Aorta (tissue), 5 donors: ENCODE data around the gene UBA1. TPM values are rescaled to one million over a fixed set of nuclear protein-coding genes. Genes with fewer than 3 reads are reported as not detected.

Source experiments
- ATAC-seq: fragments of 200-7000 bp; cut with Tn5 transposase; one replicate; pipeline ENCODE4 v1.9.1; 2022; ENCODE audit warnings: moderate library complexity; ENCODE audit not compliant: low FRiP score
- DNase-seq, 2 donors: peaks; one replicate each; pipeline ENCODE4 v3.0.0-alpha.2; 2020
- H3K27ac ChIP-seq, 2 donors: one replicate each; pipeline ENCODE4 v1.5.1; 2013; ENCODE audit warnings: low read length in 2 of 2, mild to moderate bottlenecking in 2 of 2, moderate library complexity in 2 of 2, control low read depth in 1 of 2, inconsistent platforms in 1 of 2, low read depth in 1 of 2
- H3K27me3 ChIP-seq, 2 donors: one replicate each; pipeline ENCODE4 v1.6.1; 2013; ENCODE audit warnings: control low read depth in 1 of 2, low read length in 1 of 2, mild to moderate bottlenecking in 1 of 2, moderate library complexity in 1 of 2; ENCODE audit not compliant: insufficient read depth in 2 of 2, control insufficient read depth in 1 of 2
- H3K36me3 ChIP-seq, 2 donors: one replicate each; pipeline ENCODE4 v1.6.1; 2013; ENCODE audit warnings: control low read depth in 1 of 2, low read length in 1 of 2, mild to moderate bottlenecking in 1 of 2; ENCODE audit not compliant: insufficient read depth in 2 of 2, control insufficient read depth in 1 of 2
- H3K4me1 ChIP-seq, 2 donors: one replicate each; pipeline ENCODE4 v1.6.1; 2013; ENCODE audit warnings: low read length in 2 of 2, control low read depth in 1 of 2, mild to moderate bottlenecking in 1 of 2, moderate library complexity in 1 of 2; ENCODE audit not compliant: insufficient read depth in 2 of 2, control insufficient read depth in 1 of 2
- H3K4me3 ChIP-seq, 2 donors: one replicate each; pipeline ENCODE4 v1.5.1; 2013; ENCODE audit warnings: low read length in 2 of 2, control low read depth in 1 of 2, mild to moderate bottlenecking in 1 of 2
- H3K9me3 ChIP-seq: one replicate; pipeline ENCODE4 v1.6.1; 2013; ENCODE audit warnings: mild to moderate bottlenecking, low read length; ENCODE audit not compliant: control insufficient read depth
- WGBS, 2 donors: extraction: QIAGEN DNeasy Blood & Tissue Kit; methylation state at CpG; one replicate each; pipeline ENCODE4 v1.1.7; 2013; 5-methylcytosine and 5-hydroxymethylcytosine counted together
- intact Hi-C, 2 donors: fragments of 100-400 bp; cut with DNase I; formaldehyde crosslinking; loops; one replicate each; pipeline versions ENCODE4 v1.14.2 to v1.15.0; 2022
- polyA plus RNA-seq, 2 donors: library from polyadenylated mRNA; stranded (reverse); fragments of 200-250 nt; gene quantifications; one replicate each; pipeline ENCODE4 v1.2.3, GENCODE V29; 2013
- total RNA-seq, 2 donors: library from RNA; stranded (reverse); fragmentation: NEBNext Ultra II Directional; extraction: Animal tissue kit (Norgen Biotek cat#: 25700); gene quantifications; one replicate each; pipeline ENCODE4 v1.2.1, GENCODE V29; 2021
- donor health status: healthy with polysubstance abuse.
- donor health status: Bipolar disorder and iron deficiency.
- donor health status: DM: no; HTN: no; CAD: no.
- donor health status: DM: no; HTN: no; CAD: no.
- donor health status: DM: yes; HTN: yes; CAD: no.

Gene UBA1
- total and polyA plus RNA-seq, 4 donors = 33.8 to 167 (median 135) TPM

- 1 to 17% methylated on average over 46 of the region's 46 CpGs for WGBS, 2 donors
These were observed 39.2 kb downstream of the UBA1 start, which contains the start of gene USP11 for GRCh38 chrX:47232803-47233332. Gene USP11 (plus strand): TSS chrX:47233009. CDS start chrX:47233044, 35 bp downstream.

DNA sequence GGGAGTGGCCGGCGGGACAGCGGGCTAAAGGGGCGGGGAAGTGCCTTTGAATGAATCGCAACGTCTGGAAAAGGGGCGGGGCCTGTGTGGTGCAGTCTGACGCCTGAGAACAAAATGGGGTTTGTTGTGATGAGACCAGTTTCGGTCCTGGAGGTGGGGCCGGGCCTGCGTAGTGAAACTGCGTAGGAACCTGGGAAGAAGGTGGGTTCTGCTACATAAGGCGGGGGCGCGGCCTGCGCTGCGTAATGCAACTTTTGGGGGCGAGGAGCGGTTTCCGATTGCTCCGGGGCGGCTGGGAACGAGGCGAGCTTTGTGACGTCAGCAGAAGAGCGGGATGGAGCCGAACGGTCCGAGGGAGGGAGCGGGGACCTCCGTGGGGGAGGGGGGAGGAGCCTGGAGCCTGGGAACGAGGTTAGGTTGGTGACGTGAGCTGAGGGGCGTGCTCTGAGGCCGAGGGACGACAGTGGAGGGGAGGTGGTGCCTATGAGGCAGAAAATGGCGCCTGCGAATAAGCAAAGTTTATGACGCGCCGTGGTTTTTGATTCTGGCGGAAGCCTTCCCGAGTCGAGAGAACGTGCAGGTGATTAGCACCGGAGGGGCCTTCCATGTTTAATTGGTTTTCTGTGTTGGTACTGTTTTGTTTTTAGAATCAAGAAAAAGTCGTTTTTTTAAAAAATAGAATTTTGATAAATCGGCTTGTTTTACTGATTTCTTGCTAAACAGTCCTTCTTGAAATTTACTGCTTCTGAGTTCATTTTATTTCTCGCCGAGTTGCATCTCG lies 39.9 kb downstream of the UBA1 start:
- Histone ChIP-seq H3K4me3 (peak overlapping the region; percentile 45 to 82), H3K27ac (peak overlapping the region; percentile 43 to 58), H3K36me3 (no peaks in the 10 kb centered on the region), H3K4me1 (no peaks in the 10 kb centered on the region), H3K27me3 (no peaks in the 10 kb centered on the region), H3K9me3 (no peaks in the 10 kb centered on the region)
- WGBS, 2 donors = 1 to 12% methylated on average over 48 to 51 of the region's 51 CpGs
- DNase-seq (peak; percentile 96 to 97), ATAC-seq (peak; percentile 94)
- intact Hi-C loops = loop anchor here in 1 of 2 donors (1.0 to 5.0 kb wide), 2 partner anchors 15 to 129 kb away; partner anchors contain the start of gene CDK16

More at GRCh38 chrX:47232803-47233332, 39.2 kb downstream of the UBA1 start, which contains the start of gene USP11:
- Histone ChIP-seq H3K9me3 (no peaks in the 10 kb centered on the region), H3K27ac (peak within 1 kb of the TSS; percentile 58 to 99), H3K36me3 (no peaks in the 10 kb centered on the region), H3K4me1 (no peaks in the 10 kb centered on the region), H3K27me3 (no peaks in the 10 kb centered on the region), H3K4me3 (peak within 1 kb of the TSS; percentile 45 to 82)
- no peak for DNase-seq
- intact Hi-C loops = loop anchor here in 1 of 2 donors (1.0 to 5.0 kb wide), 2 partner anchors 15 to 129 kb away; partner anchors contain the start of gene CDK16
- peak; percentile 71 for ATAC-seq

DNA sequence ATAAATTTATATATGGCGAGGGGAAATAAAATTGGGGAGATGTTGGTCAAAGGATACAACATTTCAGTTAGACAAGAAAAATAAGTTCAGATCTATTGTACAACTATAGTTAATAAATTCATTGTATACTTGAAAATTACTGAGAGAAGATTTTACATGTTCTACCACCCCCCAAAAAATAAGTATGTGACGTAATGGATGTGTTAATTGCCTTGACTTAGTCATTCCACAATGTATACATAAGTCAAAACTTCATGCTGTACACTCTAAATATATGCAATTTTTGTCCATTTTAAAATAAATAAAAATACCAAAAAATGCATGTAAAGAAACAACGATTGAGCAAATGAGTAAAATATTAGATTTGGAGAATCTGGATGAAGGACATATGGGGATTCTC lies 41.0 kb downstream of the UBA1 start:
- no peak overlapping the region for H3K27ac ChIP-seq
- 43 to 54% methylated on average over 3 of the region's 3 CpGs for WGBS, 2 donors
- H3K27me3 ChIP-seq = no peaks in the 10 kb centered on the region
- H3K9me3 ChIP-seq = no peaks in the 10 kb centered on the region
- no peak for ATAC-seq
- H3K4me1 ChIP-seq = no peaks in the 10 kb centered on the region
- no peak for DNase-seq
- no peak overlapping the region for H3K4me3 ChIP-seq
- H3K36me3 ChIP-seq = no peaks in the 10 kb centered on the region
- intact Hi-C loops = loop anchor here in 1 of 2 donors (5.0 kb wide), 1 partner anchor 128 kb away; no protein-coding TSS in a partner anchor

GRCh38 chrX:47235691-47236103 lies 42.1 kb downstream of the UBA1 start:
- no peaks in the 10 kb centered on the region for H3K9me3 ChIP-seq
- DNase-seq (no peak), ATAC-seq (no peak)
- no peak overlapping the region for H3K4me3 ChIP-seq
- H3K36me3 ChIP-seq = no peaks in the 10 kb centered on the region
- intact Hi-C loops = no loop called here
- 41 to 71% methylated on average over 4 of the region's 4 CpGs for WGBS, 2 donors
- H3K27me3 ChIP-seq = no peaks in the 10 kb centered on the region
- H3K4me1 ChIP-seq = no peaks in the 10 kb centered on the region
- H3K27ac ChIP-seq = no peak overlapping the region

GRCh38 chrX:47239199-47239598 lies 45.6 kb downstream of the UBA1 start:
- H3K4me1 ChIP-seq = no peaks in the 10 kb centered on the region
- ATAC-seq (no peak), DNase-seq (peak in 1 of 2 donors; percentile 43)
- H3K27me3 ChIP-seq = no peaks in the 10 kb centered on the region
- intact Hi-C loops = no loop called here
- no peak overlapping the region for H3K4me3 ChIP-seq
- WGBS, 2 donors = 83 to 84% methylated on average over 8 of the region's 8 CpGs
- no peaks in the 10 kb centered on the region for H3K9me3 ChIP-seq
- H3K36me3 ChIP-seq = peaks cover 0 to 3% of the 10 kb centered on the region in 2 donors
- H3K27ac ChIP-seq = no peak overlapping the region

DNA sequence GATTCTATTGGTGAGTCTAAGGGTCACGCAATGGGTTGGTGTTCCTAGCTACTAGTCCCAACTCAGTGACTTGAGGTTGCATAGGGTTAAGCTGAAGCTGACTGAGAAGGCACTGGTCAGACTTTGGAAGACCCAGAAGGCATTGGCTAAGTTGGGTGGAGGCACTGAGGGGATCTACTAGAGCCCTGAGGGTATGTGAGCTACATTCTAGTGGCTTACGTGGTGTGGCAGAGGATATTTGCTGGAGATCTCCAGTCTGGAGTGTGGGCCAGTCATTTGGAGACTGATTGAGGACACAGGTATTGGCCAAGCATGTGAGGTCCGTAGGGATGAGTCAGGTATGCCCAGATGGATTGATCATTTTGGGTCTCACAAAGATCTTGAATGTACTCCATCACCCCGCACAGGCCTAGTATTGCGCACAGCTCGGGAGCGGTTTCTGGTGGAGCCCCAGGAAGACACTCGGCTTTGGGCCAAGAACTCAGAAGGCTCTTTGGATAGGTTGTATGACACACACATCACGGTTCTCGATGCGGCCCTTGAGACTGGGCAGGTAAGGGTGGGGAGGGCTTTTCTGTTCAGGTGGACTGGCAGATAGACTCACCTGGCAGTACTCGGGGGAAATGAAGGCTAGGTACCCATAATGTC lies 46.4 kb downstream of the UBA1 start:
- peak in 1 of 2 donors; percentile 43 for DNase-seq
- Histone ChIP-seq H3K27ac (no peak overlapping the region), H3K27me3 (no peaks in the 10 kb centered on the region), H3K9me3 (no peaks in the 10 kb centered on the region), H3K36me3 (peaks cover 0 to 7% of the 10 kb centered on the region in 2 donors), H3K4me3 (no peak overlapping the region), H3K4me1 (no peaks in the 10 kb centered on the region)
- no peak for ATAC-seq
- intact Hi-C loops = no loop called here
- 93 to 94% methylated on average over 12 of the region's 12 CpGs for WGBS, 2 donors

DNA sequence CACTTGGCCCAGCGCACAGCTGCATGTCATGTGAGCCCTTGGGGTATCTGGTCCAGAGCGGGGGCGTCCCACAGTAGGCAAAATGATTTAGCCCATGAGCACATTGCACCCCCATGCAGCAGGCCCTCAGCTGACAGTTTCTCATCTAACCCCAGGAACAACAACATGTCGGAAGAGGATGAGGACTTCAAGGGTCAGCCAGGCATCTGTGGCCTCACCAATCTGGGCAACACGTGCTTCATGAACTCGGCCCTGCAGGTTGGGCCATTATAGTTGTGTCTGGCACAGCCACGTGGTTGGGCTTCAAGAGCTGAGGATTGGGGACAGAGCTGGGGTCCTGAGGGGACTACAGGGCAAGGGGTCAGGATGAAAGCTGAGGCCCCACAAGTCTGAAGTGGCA lies 47.0 kb downstream of the UBA1 start:
- no peak overlapping the region for H3K27ac ChIP-seq
- no peak overlapping the region for H3K4me3 ChIP-seq
- peaks cover 0 to 7% of the 10 kb centered on the region in 2 donors for H3K36me3 ChIP-seq
- H3K9me3 ChIP-seq = no peaks in the 10 kb centered on the region
- H3K4me1 ChIP-seq = no peaks in the 10 kb centered on the region
- WGBS, 2 donors = 83 to 84% methylated on average over 7 of the region's 7 CpGs
- peak in 1 of 2 donors; percentile 50 for DNase-seq
- H3K27me3 ChIP-seq = no peaks in the 10 kb centered on the region
- ATAC-seq = no peak
- intact Hi-C loops = no loop called here

- no peak overlapping the region for H3K4me3 ChIP-seq
- no peaks in the 10 kb centered on the region for H3K9me3 ChIP-seq
- H3K27me3 ChIP-seq = no peaks in the 10 kb centered on the region
- DNase-seq (peak in 1 of 2 donors; percentile 59), ATAC-seq (no peak)
- no peaks in the 10 kb centered on the region for H3K4me1 ChIP-seq
- intact Hi-C loops = no loop called here
- WGBS, 2 donors = 94 to 97% methylated on average over 18 of the region's 18 CpGs
- no peak overlapping the region for H3K27ac ChIP-seq
- peaks cover 0 to 7% of the 10 kb centered on the region in 2 donors for H3K36me3 ChIP-seq
These were observed 47.8 kb downstream of the UBA1 start for GRCh38 chrX:47241201-47242011.
